ENCODE results near the gene MKRN2. TPM values are rescaled to one million over a fixed set of nuclear protein-coding genes. Genes with fewer than 3 reads are reported as not detected.

Gene MKRN2
- polyA plus RNA-seq, 3 donors = 18.2 to 30.9 (median 29.6) TPM

DNA sequence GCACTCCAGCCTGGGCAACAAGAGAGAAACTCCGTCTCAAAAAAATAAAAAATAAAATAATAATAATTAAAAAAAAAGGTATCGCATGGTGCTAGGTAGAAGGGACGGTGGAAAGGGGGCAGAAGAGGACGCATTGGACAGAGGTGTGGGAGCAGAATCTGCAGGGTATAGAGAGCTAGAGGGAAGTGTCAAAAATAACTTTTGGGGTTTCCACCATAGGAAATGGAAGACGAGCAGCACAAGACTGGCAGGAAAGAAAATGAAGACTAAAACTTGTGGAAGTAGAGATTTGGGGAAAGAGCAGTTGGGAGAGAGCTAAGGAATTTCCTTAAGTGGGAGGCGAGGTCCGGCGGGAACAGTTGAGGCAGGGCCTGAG is 585 bp upstream of the MKRN2 start:
- H3K27me3 Mint-ChIP-seq (ENCODE audit: low read depth in 3 of 3) = peaks cover 22 to 44% (median 33%) of the 10 kb centered on the region in 3 donors
- intact Hi-C loops (cut with micrococcal nuclease) = loop anchor here in 1 of 2 donors (5.0 kb wide), 2 partner anchors 106 to 286 kb away; partner anchors contain the start of genes RAF1 and RPL32
- no peaks in the 10 kb centered on the region for H3K36me3 ChIP-seq (replicated peaks in 1 of 2; ENCODE audit: control insufficient read depth in 1 of 2, insufficient read depth in 2 of 2, low read length in 2 of 2)
- H3K4me2 ChIP-seq (replicated peaks; ENCODE audit: extremely low read depth, low read length, poor library complexity, severe bottlenecking) = peak overlapping the region; percentile 93
- H3K79me2 ChIP-seq (ENCODE audit: insufficient read depth, low read length) = peaks cover 42% of the 10 kb centered on the region
- peaks cover 25% of the 10 kb centered on the region for H4K20me1 ChIP-seq (ENCODE audit: insufficient read depth, low read length)
- no peak for TF ChIP-seq CTCF (IDR thresholded peaks at IDR 0.05)
- H3K4me3 Mint-ChIP-seq = peak overlapping the region; percentile 83 to 97
- H3K27me3 ChIP-seq (ENCODE audit: control insufficient read depth in 2 of 2, insufficient read depth in 2 of 2, low read length in 2 of 2) = peaks cover 2 to 7% of the 10 kb centered on the region in 2 donors
- H2AFZ ChIP-seq (ENCODE audit: insufficient read depth, low read depth, low read length, poor library complexity, severe bottlenecking) = peak overlapping the region; percentile 98
- 0% methylated on average over 7 of the region's 8 CpGs for WGBS (ENCODE audit: insufficient coverage)
- H3K27ac Mint-ChIP-seq = peak overlapping the region; percentile 86 to 96 (median 92)
- H3K9ac ChIP-seq (ENCODE audit: insufficient read depth, low read length, poor library complexity, severe bottlenecking) = peak overlapping the region; percentile 91
- H3K4me3 ChIP-seq (replicated peaks in 1 of 3; ENCODE audit: low read depth in 2 of 3, low read length in 3 of 3) = peak overlapping the region; percentile 48 to 89 (median 75)
- H3K36me3 Mint-ChIP-seq = no peaks in the 10 kb centered on the region
- no peaks in the 10 kb centered on the region for H3K9me3 ChIP-seq (replicated peaks in 1 of 2; ENCODE audit: control insufficient read depth in 1 of 2, insufficient read depth in 1 of 2, low read length in 2 of 2)
- H3K9me3 Mint-ChIP-seq = no peaks in the 10 kb centered on the region
- peak overlapping the region; percentile 90 to 96 for H3K27ac ChIP-seq (ENCODE audit: low read depth in 1 of 2, low read length in 2 of 2)
- DNase-seq = peak in 1 of 3 donors; percentile 16
- H3K4me1 ChIP-seq (ENCODE audit: control insufficient read depth in 1 of 2, insufficient read depth in 2 of 2, low read length in 2 of 2) = peaks cover 35 to 37% of the 10 kb centered on the region in 2 donors
- H3K4me1 Mint-ChIP-seq = peaks cover 49% of the 10 kb centered on the region

DNA sequence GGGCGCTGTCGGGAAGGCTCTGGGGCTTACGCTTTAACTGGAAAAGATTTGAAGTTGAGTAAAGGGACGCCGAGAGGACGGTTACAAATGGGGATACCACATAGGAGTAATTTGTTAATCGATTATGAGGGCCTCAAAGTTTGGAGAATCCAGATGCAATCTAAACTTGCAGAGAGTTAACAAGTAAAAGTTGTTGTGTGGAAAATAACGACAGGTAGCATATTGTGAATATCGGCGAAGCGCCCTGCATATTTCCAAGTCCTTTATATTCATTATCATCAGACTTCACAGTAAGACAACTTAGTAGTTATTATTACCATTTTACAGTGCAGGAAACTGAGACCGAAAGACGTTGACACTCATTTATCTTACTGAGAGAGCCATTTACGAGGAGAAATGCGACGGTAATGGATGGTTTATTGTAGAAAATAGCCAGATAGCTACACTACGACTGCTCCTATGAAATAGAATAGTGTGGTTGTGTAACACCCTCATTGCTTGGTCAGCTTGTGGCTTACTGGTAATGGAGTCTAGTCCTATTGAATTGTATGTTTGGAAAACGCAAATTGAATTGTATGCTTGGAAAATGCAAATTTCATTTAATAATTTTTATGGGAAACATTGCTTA is 700 bp downstream of the MKRN2 start:
- no peaks in the 10 kb centered on the region for H3K9me3 ChIP-seq (replicated peaks in 1 of 2; ENCODE audit: control insufficient read depth in 1 of 2, insufficient read depth in 1 of 2, low read length in 2 of 2)
- Mint-ChIP-seq H3K27me3 (ENCODE audit: low read depth in 3 of 3) (peaks cover 16 to 34% (median 26%) of the 10 kb centered on the region in 3 donors), H3K9me3 (no peaks in the 10 kb centered on the region), H3K4me3 (peak overlapping the region; percentile 83 to 93), H3K36me3 (no peaks in the 10 kb centered on the region), H3K27ac (peak overlapping the region; percentile 89 to 94 (median 92)), H3K4me1 (peaks cover 56% of the 10 kb centered on the region)
- H3K27me3 ChIP-seq (ENCODE audit: control insufficient read depth in 2 of 2, insufficient read depth in 2 of 2, low read length in 2 of 2) = peaks cover 2 to 7% of the 10 kb centered on the region in 2 donors
- H3K27ac ChIP-seq (ENCODE audit: low read depth in 1 of 2, low read length in 2 of 2) = peak overlapping the region; percentile 90 to 96
- H4K20me1 ChIP-seq (ENCODE audit: insufficient read depth, low read length) = peaks cover 38% of the 10 kb centered on the region
- H3K4me2 ChIP-seq (replicated peaks; ENCODE audit: extremely low read depth, low read length, poor library complexity, severe bottlenecking) = peak overlapping the region; percentile 93
- WGBS (ENCODE audit: insufficient coverage) = 2% methylated on average over 7 of the region's 18 CpGs
- peaks cover 55% of the 10 kb centered on the region for H3K79me2 ChIP-seq (ENCODE audit: insufficient read depth, low read length)
- peak overlapping the region; percentile 98 for H2AFZ ChIP-seq (ENCODE audit: insufficient read depth, low read depth, low read length, poor library complexity, severe bottlenecking)
- peak; percentile 7 to 44 (median 23) for DNase-seq
- peak overlapping the region; percentile 48 to 89 (median 75) for H3K4me3 ChIP-seq (replicated peaks in 1 of 3; ENCODE audit: low read depth in 2 of 3, low read length in 3 of 3)
- intact Hi-C loops (cut with micrococcal nuclease) = loop anchor here in 1 of 2 donors (5.0 kb wide), 2 partner anchors 105 to 285 kb away; partner anchors contain the start of genes RAF1 and RPL32
- peak overlapping the region; percentile 91 for H3K9ac ChIP-seq (ENCODE audit: insufficient read depth, low read length, poor library complexity, severe bottlenecking)
- no peak for TF ChIP-seq CTCF (IDR thresholded peaks at IDR 0.05)
- peaks cover 35 to 37% of the 10 kb centered on the region in 2 donors for H3K4me1 ChIP-seq (ENCODE audit: control insufficient read depth in 1 of 2, insufficient read depth in 2 of 2, low read length in 2 of 2)
- no peaks in the 10 kb centered on the region for H3K36me3 ChIP-seq (replicated peaks in 1 of 2; ENCODE audit: control insufficient read depth in 1 of 2, insufficient read depth in 2 of 2, low read length in 2 of 2)
